Measurements from ENCODE around the gene CEP164.

Gene CEP164

DNA sequence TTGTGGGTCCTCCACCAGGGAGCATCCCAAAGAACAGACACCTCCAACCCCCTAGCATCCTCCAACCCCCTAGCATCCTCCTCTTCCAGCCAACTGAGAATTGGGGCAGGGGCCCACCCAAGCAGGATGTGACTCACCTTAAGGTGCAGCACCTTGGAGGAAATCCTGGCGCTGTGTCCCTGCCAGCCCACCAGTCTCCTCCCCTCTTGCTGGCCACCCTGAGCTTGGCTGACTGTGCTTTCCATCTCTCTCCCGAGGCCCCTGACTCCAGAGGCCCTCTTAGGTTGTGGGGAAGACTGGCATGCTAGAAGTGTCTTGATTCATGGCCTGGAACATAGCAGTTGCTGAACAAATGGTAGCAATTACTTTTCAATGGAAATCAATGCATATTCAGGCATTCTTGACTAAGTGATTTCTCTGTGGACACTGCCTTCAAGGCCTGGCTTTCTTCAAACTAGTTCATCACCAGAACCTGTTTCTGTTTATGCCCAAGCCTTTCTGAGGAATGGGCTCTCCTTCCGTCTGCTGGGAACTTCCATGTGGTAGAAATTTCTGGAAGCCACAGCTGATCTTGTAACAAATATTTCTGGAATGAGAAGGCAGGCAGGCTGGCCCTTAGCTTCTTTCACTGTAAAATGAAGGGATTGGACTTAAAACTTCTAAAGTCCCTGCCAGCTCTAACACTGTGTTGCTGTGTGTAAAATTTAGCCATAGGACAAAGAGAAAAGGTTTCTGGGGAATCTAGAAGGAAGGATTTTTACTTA lies 60.5 kb downstream of the CEP164 start:
- H4K91ac ChIP-seq (ENCODE audit: low read length): no peak overlapping the region
- H3K4me1 ChIP-seq (ENCODE audit: control insufficient read depth, insufficient read depth, low read depth, low read length): peaks cover 10% of the 10 kb centered on the region
- no peaks in the 10 kb centered on the region for H3K9me3 ChIP-seq (ENCODE audit: control insufficient read depth, low read length)
- no peak overlapping the region for H2AK5ac ChIP-seq (ENCODE audit: low read length, severe bottlenecking)
- 75% methylated on average over 3 of the region's 3 CpGs for WGBS
- H4K8ac ChIP-seq (ENCODE audit: low read length): no peak overlapping the region
- H2BK15ac ChIP-seq (ENCODE audit: low read depth, poor library complexity, severe bottlenecking): no peak overlapping the region
- peaks cover 58 to 69% of the 10 kb centered on the region in 2 experiments for H3K36me3 ChIP-seq (ENCODE audit: control insufficient read depth in 1 of 2, insufficient read depth in 2 of 2, low read depth in 1 of 2, low read length in 2 of 2)
- H2AFZ ChIP-seq (ENCODE audit: low read depth, low read length): no peak overlapping the region
- peak overlapping the region in 1 of 2 experiments; percentile 41 for H3K14ac ChIP-seq (ENCODE audit: low read length in 2 of 2)
- no peak overlapping the region for H3K9ac ChIP-seq (ENCODE audit: low read length)
- H3K27ac ChIP-seq (ENCODE audit: low read length, poor library complexity, severe bottlenecking): no peak overlapping the region
- H3K4ac ChIP-seq (ENCODE audit: low read depth in 1 of 2, low read length in 2 of 2): no peak overlapping the region
- no peak overlapping the region for H2BK5ac ChIP-seq (ENCODE audit: low read depth, low read length, poor library complexity, severe bottlenecking)
- H3K18ac ChIP-seq (ENCODE audit: low read depth in 1 of 2, low read length in 2 of 2): no peak overlapping the region
- no peak overlapping the region for H3K4me3 ChIP-seq (ENCODE audit: insufficient read depth in 1 of 2, low read depth in 1 of 2, low read length in 2 of 2)
- peak; percentile 53 for DNase-seq
- no peak overlapping the region for H3K23ac ChIP-seq (ENCODE audit: low read length in 2 of 2)
- no peak overlapping the region for H2BK120ac ChIP-seq (ENCODE audit: low read depth, low read length)
- H3K27me3 ChIP-seq (ENCODE audit: control insufficient read depth in 1 of 2, insufficient read depth in 1 of 2, low read length in 2 of 2): no peaks in the 10 kb centered on the region
- H3K4me2 ChIP-seq (ENCODE audit: low read length, poor library complexity, severe bottlenecking): no peak overlapping the region
- H3K79me1 ChIP-seq (replicated peaks; ENCODE audit: low read length, poor library complexity, severe bottlenecking): peaks cover 3% of the 10 kb centered on the region
- H2BK12ac ChIP-seq (ENCODE audit: low read length in 2 of 2): no peak overlapping the region

DNA sequence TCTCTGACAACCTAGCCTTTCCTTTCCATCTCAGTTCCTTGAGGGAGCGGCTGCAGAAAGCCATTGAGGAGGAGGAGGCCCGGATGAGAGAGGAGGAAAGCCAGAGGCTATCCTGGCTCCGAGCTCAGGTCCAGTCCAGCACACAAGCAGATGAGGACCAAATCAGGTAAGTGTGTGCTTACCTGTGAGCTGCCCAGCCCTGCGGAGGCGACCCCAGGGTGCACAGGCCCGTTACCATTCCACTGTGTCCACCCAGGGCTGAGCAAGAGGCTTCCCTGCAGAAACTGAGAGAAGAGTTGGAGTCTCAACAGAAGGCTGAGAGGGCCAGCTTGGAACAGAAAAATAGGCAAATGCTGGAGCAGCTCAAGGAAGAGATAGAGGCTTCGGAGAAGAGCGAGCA lies 63.1 kb downstream of the CEP164 start:
- no peak overlapping the region for H3K14ac ChIP-seq (ENCODE audit: low read length in 2 of 2)
- no peak for DNase-seq
- no peak overlapping the region for H3K9ac ChIP-seq (ENCODE audit: low read length)
- no peak overlapping the region for H3K27ac ChIP-seq (ENCODE audit: low read length, poor library complexity, severe bottlenecking)
- H2BK12ac ChIP-seq (ENCODE audit: low read length in 2 of 2): no peak overlapping the region
- no peak overlapping the region for H2AK5ac ChIP-seq (ENCODE audit: low read length, severe bottlenecking)
- H3K4ac ChIP-seq (ENCODE audit: low read depth in 1 of 2, low read length in 2 of 2): no peak overlapping the region
- H2BK15ac ChIP-seq (ENCODE audit: low read depth, poor library complexity, severe bottlenecking): no peak overlapping the region
- no peak overlapping the region for H3K23ac ChIP-seq (ENCODE audit: low read length in 2 of 2)
- H3K9me3 ChIP-seq (ENCODE audit: control insufficient read depth, low read length): no peaks in the 10 kb centered on the region
- H3K4me2 ChIP-seq (ENCODE audit: low read length, poor library complexity, severe bottlenecking): no peak overlapping the region
- H3K27me3 ChIP-seq (ENCODE audit: control insufficient read depth in 1 of 2, insufficient read depth in 1 of 2, low read length in 2 of 2): no peaks in the 10 kb centered on the region
- no peak overlapping the region for H2BK120ac ChIP-seq (ENCODE audit: low read depth, low read length)
- H3K79me1 ChIP-seq (replicated peaks; ENCODE audit: low read length, poor library complexity, severe bottlenecking): peaks cover 1% of the 10 kb centered on the region
- no peak overlapping the region for H2BK5ac ChIP-seq (ENCODE audit: low read depth, low read length, poor library complexity, severe bottlenecking)
- H4K91ac ChIP-seq (ENCODE audit: low read length): no peak overlapping the region
- H3K18ac ChIP-seq (ENCODE audit: low read depth in 1 of 2, low read length in 2 of 2): no peak overlapping the region
- H3K4me3 ChIP-seq (ENCODE audit: insufficient read depth in 1 of 2, low read depth in 1 of 2, low read length in 2 of 2): no peak overlapping the region
- no peak overlapping the region for H4K8ac ChIP-seq (ENCODE audit: low read length)
- peaks cover 69 to 78% of the 10 kb centered on the region in 2 experiments for H3K36me3 ChIP-seq (ENCODE audit: control insufficient read depth in 1 of 2, insufficient read depth in 2 of 2, low read depth in 1 of 2, low read length in 2 of 2)
- no peak overlapping the region for H2AFZ ChIP-seq (ENCODE audit: low read depth, low read length)
- peaks cover 6% of the 10 kb centered on the region for H3K4me1 ChIP-seq (ENCODE audit: control insufficient read depth, insufficient read depth, low read depth, low read length)
- 99% methylated on average over 8 of the region's 8 CpGs for WGBS

DNA sequence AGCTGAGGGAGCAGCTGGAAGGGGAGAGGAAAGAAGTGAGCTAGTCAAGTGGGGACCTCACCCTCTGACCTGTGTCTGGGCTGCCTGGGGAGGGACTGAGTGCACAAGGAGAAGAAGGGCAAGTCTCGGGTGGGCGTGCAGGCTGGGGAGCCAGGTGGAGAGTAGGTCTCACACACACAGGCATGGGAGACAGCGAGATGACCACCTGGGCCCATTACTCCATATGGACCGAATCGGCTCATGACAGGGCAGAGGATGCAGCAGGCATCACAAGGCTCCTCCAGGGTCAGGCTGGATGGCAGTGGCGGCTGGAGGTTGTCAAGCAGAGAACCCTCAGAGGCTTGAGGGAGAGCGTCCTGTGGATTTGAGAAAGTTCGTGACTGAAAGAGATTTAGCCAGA lies 63.5 kb downstream of the CEP164 start:
- H3K4me2 ChIP-seq (ENCODE audit: low read length, poor library complexity, severe bottlenecking): no peak overlapping the region
- H2AK5ac ChIP-seq (ENCODE audit: low read length, severe bottlenecking): no peak overlapping the region
- no peak overlapping the region for H4K91ac ChIP-seq (ENCODE audit: low read length)
- no peak overlapping the region for H3K9ac ChIP-seq (ENCODE audit: low read length)
- H3K27me3 ChIP-seq (ENCODE audit: control insufficient read depth in 1 of 2, insufficient read depth in 1 of 2, low read length in 2 of 2): no peaks in the 10 kb centered on the region
- peaks cover 1% of the 10 kb centered on the region for H3K79me1 ChIP-seq (replicated peaks; ENCODE audit: low read length, poor library complexity, severe bottlenecking)
- H4K8ac ChIP-seq (ENCODE audit: low read length): no peak overlapping the region
- peaks cover 70 to 78% of the 10 kb centered on the region in 2 experiments for H3K36me3 ChIP-seq (ENCODE audit: control insufficient read depth in 1 of 2, insufficient read depth in 2 of 2, low read depth in 1 of 2, low read length in 2 of 2)
- H3K18ac ChIP-seq (ENCODE audit: low read depth in 1 of 2, low read length in 2 of 2): no peak overlapping the region
- no peak overlapping the region for H3K14ac ChIP-seq (ENCODE audit: low read length in 2 of 2)
- 96% methylated on average over 8 of the region's 8 CpGs for WGBS
- H3K4me3 ChIP-seq (ENCODE audit: insufficient read depth in 1 of 2, low read depth in 1 of 2, low read length in 2 of 2): no peak overlapping the region
- DNase-seq: no peak
- no peak overlapping the region for H2BK12ac ChIP-seq (ENCODE audit: low read length in 2 of 2)
- H3K27ac ChIP-seq (ENCODE audit: low read length, poor library complexity, severe bottlenecking): no peak overlapping the region
- no peak overlapping the region for H3K4ac ChIP-seq (ENCODE audit: low read depth in 1 of 2, low read length in 2 of 2)
- no peak overlapping the region for H2BK15ac ChIP-seq (ENCODE audit: low read depth, poor library complexity, severe bottlenecking)
- no peak overlapping the region for H2BK120ac ChIP-seq (ENCODE audit: low read depth, low read length)
- H3K4me1 ChIP-seq (ENCODE audit: control insufficient read depth, insufficient read depth, low read depth, low read length): peaks cover 6% of the 10 kb centered on the region
- no peak overlapping the region for H2BK5ac ChIP-seq (ENCODE audit: low read depth, low read length, poor library complexity, severe bottlenecking)
- H3K9me3 ChIP-seq (ENCODE audit: control insufficient read depth, low read length): no peaks in the 10 kb centered on the region
- no peak overlapping the region for H2AFZ ChIP-seq (ENCODE audit: low read depth, low read length)
- no peak overlapping the region for H3K23ac ChIP-seq (ENCODE audit: low read length in 2 of 2)

DNA sequence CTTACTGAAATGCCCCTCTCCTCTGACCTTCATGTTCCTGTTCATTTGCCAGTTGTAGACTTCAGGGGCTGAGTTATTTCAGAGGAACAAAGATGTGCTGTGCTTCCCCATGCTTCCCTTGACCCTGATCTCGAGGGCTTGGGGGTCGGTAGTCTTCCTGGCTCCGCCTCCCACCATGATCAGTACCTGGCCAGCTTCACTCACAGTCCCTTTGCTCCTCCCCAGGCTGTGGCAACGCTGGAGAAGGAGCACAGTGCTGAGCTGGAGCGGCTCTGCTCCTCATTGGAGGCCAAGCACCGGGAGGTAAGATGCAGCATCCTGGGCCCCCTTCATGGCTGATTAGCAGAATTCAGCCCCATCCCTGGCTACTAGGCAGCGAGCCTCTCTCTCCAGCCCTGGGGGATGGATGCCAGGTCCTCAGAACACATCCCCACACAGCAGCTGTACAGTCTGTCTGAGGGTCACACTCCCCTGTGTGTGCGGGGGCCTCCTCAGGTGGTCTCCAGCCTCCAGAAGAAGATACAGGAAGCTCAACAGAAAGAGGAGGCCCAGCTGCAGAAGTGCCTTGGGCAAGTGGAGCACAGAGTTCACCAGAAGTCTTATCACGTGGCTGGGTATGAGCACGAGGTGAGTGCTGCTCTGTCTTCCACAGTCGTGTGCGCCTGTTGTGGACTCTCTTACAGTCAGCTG lies 64.5 kb downstream of the CEP164 start:
- H3K14ac ChIP-seq (ENCODE audit: low read length in 2 of 2): no peak overlapping the region
- H3K18ac ChIP-seq (ENCODE audit: low read depth in 1 of 2, low read length in 2 of 2): no peak overlapping the region
- 94% methylated on average over 12 of the region's 12 CpGs for WGBS
- H3K79me1 ChIP-seq (replicated peaks; ENCODE audit: low read length, poor library complexity, severe bottlenecking): peaks cover 1% of the 10 kb centered on the region
- peaks cover 6% of the 10 kb centered on the region for H3K4me1 ChIP-seq (ENCODE audit: control insufficient read depth, insufficient read depth, low read depth, low read length)
- no peak overlapping the region for H3K9ac ChIP-seq (ENCODE audit: low read length)
- no peak overlapping the region for H2BK12ac ChIP-seq (ENCODE audit: low read length in 2 of 2)
- DNase-seq: no peak
- H4K8ac ChIP-seq (ENCODE audit: low read length): no peak overlapping the region
- H2BK120ac ChIP-seq (ENCODE audit: low read depth, low read length): no peak overlapping the region
- H2BK15ac ChIP-seq (ENCODE audit: low read depth, poor library complexity, severe bottlenecking): no peak overlapping the region
- no peak overlapping the region for H3K4me2 ChIP-seq (ENCODE audit: low read length, poor library complexity, severe bottlenecking)
- H3K27me3 ChIP-seq (ENCODE audit: control insufficient read depth in 1 of 2, insufficient read depth in 1 of 2, low read length in 2 of 2): no peaks in the 10 kb centered on the region
- no peak overlapping the region for H3K4me3 ChIP-seq (ENCODE audit: insufficient read depth in 1 of 2, low read depth in 1 of 2, low read length in 2 of 2)
- H2BK5ac ChIP-seq (ENCODE audit: low read depth, low read length, poor library complexity, severe bottlenecking): no peak overlapping the region
- no peak overlapping the region for H2AK5ac ChIP-seq (ENCODE audit: low read length, severe bottlenecking)
- H3K9me3 ChIP-seq (ENCODE audit: control insufficient read depth, low read length): no peaks in the 10 kb centered on the region
- H3K23ac ChIP-seq (ENCODE audit: low read length in 2 of 2): no peak overlapping the region
- no peak overlapping the region for H4K91ac ChIP-seq (ENCODE audit: low read length)
- H2AFZ ChIP-seq (ENCODE audit: low read depth, low read length): no peak overlapping the region
- peaks cover 72 to 78% of the 10 kb centered on the region in 2 experiments for H3K36me3 ChIP-seq (ENCODE audit: control insufficient read depth in 1 of 2, insufficient read depth in 2 of 2, low read depth in 1 of 2, low read length in 2 of 2)
- H3K27ac ChIP-seq (ENCODE audit: low read length, poor library complexity, severe bottlenecking): no peak overlapping the region
- no peak overlapping the region for H3K4ac ChIP-seq (ENCODE audit: low read depth in 1 of 2, low read length in 2 of 2)

Data from mesenchymal stem cell (in vitro differentiated cells and primary cell).